Naive thymus-derived CD4-positive, alpha-beta T cell (primary cell): Measurements from ENCODE around the gene DNAJC25. TPM values are rescaled to one million over a fixed set of nuclear protein-coding genes. Genes with fewer than 3 reads are reported as not detected.
A peak's percentile ranks its signal among the peaks of the same experiment; 100 is the strongest.

ENCODE experiments used
- ATAC-seq: fragments of 150-1000 bp; cut with Tn5 transposase; 2 replicates; pipeline ENCODE4 v1.10.0; 2021; ENCODE audit warnings: mild to moderate bottlenecking, moderate library complexity
- CTCF ChIA-PET: fragments of 350-600 bp; sonication (Branson Sonifier 250); formaldehyde crosslinking; loops from one replicate; lab custom pipeline; 2021; ENCODE audit warnings: antibody characterized with exemption; lab: Charles Lee
- POLR2A ChIA-PET: fragments of 350-600 bp; sonication (Branson Sonifier 250); formaldehyde crosslinking; loops from one replicate; lab custom pipeline; 2021; ENCODE audit warnings: antibody characterized with exemption, inconsistent platforms; lab: Charles Lee
- DNase-seq, 9 donors: peaks; one replicate each; pipeline versions ENCODE4 v3.0.0 to v3.0.0-alpha.2; 2020 to 2022; ENCODE audit warnings: mixed read lengths in 1 of 9
- H3K27ac ChIP-seq: one replicate; pipeline ENCODE4 v1.7.0; 2013; ENCODE audit warnings: mild to moderate bottlenecking, low read depth, low read length, moderate library complexity
- H3K27me3 ChIP-seq, 2 donors: one replicate each; pipeline ENCODE4 v1.7.0; 2013; ENCODE audit warnings: low read length in 2 of 2, mild to moderate bottlenecking in 2 of 2, moderate library complexity in 2 of 2; ENCODE audit not compliant: control insufficient read depth in 2 of 2, insufficient read depth in 2 of 2
- H3K36me3 ChIP-seq, 3 experiments: 1 replicate in 2 of 3; 2 replicates in 1 of 3; pipeline ENCODE4 v1.7.0; 2013; ENCODE audit warnings: low read length in 3 of 3, mild to moderate bottlenecking in 3 of 3, moderate library complexity in 1 of 3; ENCODE audit not compliant: insufficient read depth in 3 of 3, control insufficient read depth in 2 of 3
- H3K4me1 ChIP-seq, 2 donors: one replicate each; pipeline ENCODE4 v1.7.0; 2013; ENCODE audit warnings: low read length in 2 of 2, mild to moderate bottlenecking in 2 of 2, moderate library complexity in 1 of 2; ENCODE audit not compliant: control insufficient read depth in 2 of 2, insufficient read depth in 2 of 2
- H3K4me3 ChIP-seq: 2 replicates; pipeline ENCODE4 v1.7.0; 2013; ENCODE audit warnings: mild to moderate bottlenecking, low read length
- H3K9me3 ChIP-seq, 3 experiments: 1 replicate in 2 of 3; 2 replicates in 1 of 3; pipeline ENCODE4 v1.7.0; 2013; ENCODE audit warnings: low read length in 3 of 3; ENCODE audit not compliant: control insufficient read depth in 2 of 3
- H3K27ac Mint-ChIP-seq, 9 donors: one replicate each; pipeline ENCODE4 v1.8.0; 2020 to 2022; ENCODE audit warnings: mixed read lengths in 9 of 9, mild to moderate bottlenecking in 8 of 9, moderate library complexity in 5 of 9, inconsistent platforms in 2 of 9
- H3K27me3 Mint-ChIP-seq, 5 donors: one replicate each; pipeline ENCODE4 v1.8.0; 2021 to 2022; ENCODE audit warnings: mixed read lengths in 5 of 5, mild to moderate bottlenecking in 1 of 5
- H3K36me3 Mint-ChIP-seq, 5 donors: one replicate each; pipeline ENCODE4 v1.8.0; 2020 to 2022; ENCODE audit warnings: mixed read lengths in 5 of 5, mild to moderate bottlenecking in 3 of 5, inconsistent platforms in 1 of 5
- H3K4me1 Mint-ChIP-seq, 7 donors: one replicate each; pipeline ENCODE4 v1.8.0; 2020 to 2022; ENCODE audit warnings: mixed read lengths in 7 of 7, mild to moderate bottlenecking in 3 of 7, inconsistent platforms in 1 of 7
- H3K4me3 Mint-ChIP-seq, 10 donors: one replicate each; pipeline ENCODE4 v1.8.0; 2020 to 2022; ENCODE audit warnings: mild to moderate bottlenecking in 10 of 10, mixed read lengths in 10 of 10, moderate library complexity in 6 of 10, inconsistent platforms in 2 of 10
- H3K9me3 Mint-ChIP-seq, 11 donors: one replicate each; pipeline ENCODE4 v1.8.0; 2020 to 2022; ENCODE audit warnings: mixed read lengths in 11 of 11, mild to moderate bottlenecking in 4 of 11, inconsistent platforms in 1 of 11, moderate library complexity in 1 of 11
- intact Hi-C, 2 donors: fragments of 100-400 bp; cut with micrococcal nuclease; formaldehyde crosslinking; loops; one replicate each; pipeline ENCODE4 v1.15.1; 2023
- polyA plus RNA-seq, 2 donors: library from polyadenylated mRNA; unstranded; fragments of 300-500 nt; fragmentation: Illumina TruSeq; gene quantifications; one replicate each; pipeline ENCODE4 v1.2.3, GENCODE V29; 2021
- total RNA-seq, 6 experiments: library from RNA in 5 of 6; stranded (reverse) in 5 of 6; gene quantifications; 1 replicate in 5 of 6; 2 replicates in 1 of 6; pipeline ENCODE4 v1.2.3 and lab custom pipeline; 2021 to 2026

Gene DNAJC25
- total RNA-seq = 1 to 10 TPM; 4.0 to 6.0 (median 5.2) TPM
- 1 to 10 TPM; 1.7 to 1.9 TPM for polyA plus RNA-seq
- 7.3 reads per million, percentile 30 among the genes with 10 or more reads in this experiment for total RNA-seq (lab: John Stamatoyannopoulos, UW)

DNA sequence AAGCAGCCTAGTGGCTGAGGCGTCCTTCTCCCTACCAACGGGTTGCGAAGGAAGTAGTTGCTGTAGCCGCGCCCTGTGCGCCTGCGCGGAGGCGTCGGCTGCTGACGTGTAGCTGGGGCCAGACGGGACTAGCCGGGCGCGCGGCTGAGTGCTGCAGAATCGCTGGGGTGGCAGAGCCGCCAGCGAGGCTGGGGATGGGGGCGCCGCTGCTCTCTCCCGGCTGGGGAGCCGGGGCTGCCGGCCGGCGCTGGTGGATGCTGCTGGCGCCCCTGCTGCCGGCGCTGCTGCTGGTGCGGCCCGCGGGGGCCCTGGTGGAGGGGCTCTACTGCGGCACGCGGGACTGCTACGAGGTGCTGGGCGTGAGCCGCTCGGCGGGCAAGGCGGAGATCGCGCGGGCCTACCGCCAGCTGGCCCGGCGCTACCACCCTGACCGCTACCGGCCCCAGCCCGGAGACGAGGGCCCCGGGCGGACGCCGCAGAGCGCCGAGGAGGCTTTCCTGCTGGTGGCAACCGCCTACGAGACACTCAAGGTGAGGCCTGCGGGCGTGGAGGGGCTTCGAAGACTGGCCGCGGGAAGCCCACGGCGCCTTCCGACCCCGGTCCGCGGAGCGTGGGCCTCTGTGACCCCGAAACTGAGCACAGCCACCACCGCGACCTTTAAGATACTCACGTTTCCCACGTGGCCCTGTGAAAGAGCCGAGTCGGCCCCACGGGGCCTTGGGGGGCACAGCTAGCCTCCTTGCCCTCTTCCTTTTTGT is at the start of gene DNAJC25:
Gene DNAJC25, plus strand, starts transcription at position 121 of the 758 bp plus-strand sequence. Its CDS starts 74 bp downstream, at position 195.
- H3K27ac ChIP-seq = peak within 1 kb of the TSS; percentile 83
- Mint-ChIP-seq H3K27ac (peak within 1 kb of the TSS; percentile 78 to 95 (median 89)), H3K9me3 (peaks cover 0 to 2% (median 0%) of the 10 kb centered on the region in 11 donors), H3K4me3 (peak within 1 kb of the TSS; percentile 81 to 99 (median 94)), H3K36me3 (peaks cover 0 to 7% (median 6%) of the 10 kb centered on the region in 5 donors), H3K4me1 (peaks cover 29 to 57% (median 47%) of the 10 kb centered on the region in 7 donors), H3K27me3 (no peaks in the 10 kb centered on the region)
- H3K4me1 ChIP-seq = peaks cover 14 to 21% of the 10 kb centered on the region in 2 donors
- DNase-seq = peak; percentile 94 to 98 (median 97)
- H3K9me3 ChIP-seq = no peaks in the 10 kb centered on the region
- ChIA-PET POLR2A (interaction anchor here (0.6 to 1.9 kb wide), 15 partner anchors 20 to 1644 kb away, joined by 3 to 11 read pairs (median 3); partner anchors contain the start of genes CDC26, ECPAS, GNG10 and SNX30), CTCF (interaction anchor here (0.6 kb wide), 1 partner anchor 125 kb away, joined by 3 read pairs; no protein-coding TSS in a partner anchor)
- H3K36me3 ChIP-seq = no peaks in the 10 kb centered on the region
- H3K27me3 ChIP-seq = no peaks in the 10 kb centered on the region
- ATAC-seq = peak; percentile 97
- intact Hi-C loops = loop anchor here (1.0 to 10.0 kb wide), 17 partner anchors 31 to 1709 kb away; partner anchors contain the start of genes INIP (in 2 of the 2), PTBP3 (in 2 of the 2), SNX30 (in 2 of the 2) and ZNF483 (in 2 of the 2)
- peak within 1 kb of the TSS; percentile 82 for H3K4me3 ChIP-seq

- Mint-ChIP-seq H3K4me1 (no peaks in the 10 kb centered on the region), H3K9me3 (peaks cover 0 to 3% (median 0%) of the 10 kb centered on the region in 11 donors), H3K36me3 (no peaks in the 10 kb centered on the region), H3K27ac (no peak overlapping the region), H3K27me3 (peaks cover 0 to 9% (median 3%) of the 10 kb centered on the region in 5 donors), H3K4me3 (no peak overlapping the region)
- ATAC-seq (no peak), DNase-seq (no peak)
- Histone ChIP-seq H3K27me3 (no peaks in the 10 kb centered on the region), H3K27ac (no peak overlapping the region), H3K9me3 (no peaks in the 10 kb centered on the region), H3K4me1 (no peaks in the 10 kb centered on the region), H3K36me3 (no peaks in the 10 kb centered on the region), H3K4me3 (no peak overlapping the region)
- CTCF ChIA-PET = no interaction called here
- intact Hi-C loops = no loop called here
- POLR2A ChIA-PET = no interaction called here
These were observed 48.2 kb upstream of the DNAJC25 start for GRCh38 chr9:111582888-111583287.

DNA sequence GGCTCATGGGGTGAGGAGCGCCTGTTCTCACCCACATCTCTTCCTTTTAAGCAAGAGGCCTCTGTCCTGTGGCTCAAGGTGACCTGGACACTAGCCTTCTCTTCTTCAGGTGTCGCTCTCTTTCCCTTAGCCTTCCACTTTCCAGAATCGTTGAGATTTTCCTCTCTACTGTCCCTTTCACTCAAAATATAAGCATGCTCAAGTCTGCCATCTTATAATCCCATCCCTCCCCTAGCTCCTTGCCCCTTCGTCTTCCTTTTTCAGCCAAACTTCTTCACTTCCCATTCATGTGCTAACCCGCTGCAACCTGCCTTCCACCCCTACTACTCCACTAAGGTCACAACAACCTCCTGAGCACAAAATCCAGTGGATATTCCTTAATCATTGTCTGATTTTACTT is 44.8 kb upstream of the DNAJC25 start:
- no peaks in the 10 kb centered on the region for H3K4me1 ChIP-seq
- H3K36me3 Mint-ChIP-seq = no peaks in the 10 kb centered on the region
- CTCF ChIA-PET = interaction anchor here (0.6 kb wide), 1 partner anchor 104 kb away, joined by 3 read pairs; no protein-coding TSS in a partner anchor

GRCh38 chr9:111588846-111589245 is 42.3 kb upstream of the DNAJC25 start:
- H3K27me3 Mint-ChIP-seq = peaks cover 0 to 9% (median 0%) of the 10 kb centered on the region in 5 donors
- Histone ChIP-seq H3K4me1 (no peaks in the 10 kb centered on the region), H3K27ac (no peak overlapping the region), H3K4me3 (no peak overlapping the region), H3K36me3 (no peaks in the 10 kb centered on the region), H3K27me3 (no peaks in the 10 kb centered on the region), H3K9me3 (no peaks in the 10 kb centered on the region)
- CTCF ChIA-PET = interaction anchor here (0.6 kb wide), 1 partner anchor 1784 kb away, joined by 3 read pairs; no protein-coding TSS in a partner anchor
- H3K27ac Mint-ChIP-seq = no peak overlapping the region
- H3K36me3 Mint-ChIP-seq = no peaks in the 10 kb centered on the region
- H3K9me3 Mint-ChIP-seq = peaks cover 0 to 3% (median 0%) of the 10 kb centered on the region in 11 donors
- POLR2A ChIA-PET = no interaction called here
- H3K4me1 Mint-ChIP-seq = no peaks in the 10 kb centered on the region
- no peak overlapping the region for H3K4me3 Mint-ChIP-seq
- intact Hi-C loops = no loop called here
- DNase-seq (no peak), ATAC-seq (no peak)

More for the DNA sequence above, 44.8 kb upstream of the DNAJC25 start:
- H3K36me3 ChIP-seq = no peaks in the 10 kb centered on the region
- H3K27ac Mint-ChIP-seq = no peak overlapping the region
- H3K9me3 ChIP-seq = no peaks in the 10 kb centered on the region
- peaks cover 0 to 3% (median 0%) of the 10 kb centered on the region in 11 donors for H3K9me3 Mint-ChIP-seq
- H3K27me3 Mint-ChIP-seq = peaks cover 0 to 9% (median 0%) of the 10 kb centered on the region in 5 donors
- no peak overlapping the region for H3K4me3 ChIP-seq
- H3K4me1 Mint-ChIP-seq = no peaks in the 10 kb centered on the region
- no peak overlapping the region for H3K27ac ChIP-seq
- POLR2A ChIA-PET = no interaction called here
- H3K27me3 ChIP-seq = no peaks in the 10 kb centered on the region
- intact Hi-C loops = no loop called here
- H3K4me3 Mint-ChIP-seq = no peak overlapping the region
- no peak for DNase-seq
- ATAC-seq = no peak

GRCh38 chr9:111597852-111598732 is 33.0 kb upstream of the DNAJC25 start:
- no peaks in the 10 kb centered on the region for H3K36me3 ChIP-seq
- ChIA-PET POLR2A (interaction anchor here (0.7 to 1.2 kb wide), 3 partner anchors 33 to 114 kb away, joined by 3 read pairs; partner anchors contain the start of genes DNAJC25 and ECPAS), CTCF (interaction anchor here (0.6 to 2.9 kb wide), 13 partner anchors 23 to 631 kb away, joined by 3 to 16 read pairs (median 5); no protein-coding TSS in a partner anchor)
- H3K4me1 ChIP-seq = peaks cover 12 to 15% of the 10 kb centered on the region in 2 donors
- H3K36me3 Mint-ChIP-seq = peaks cover 0 to 3% (median 0%) of the 10 kb centered on the region in 5 donors
- peaks cover 0 to 9% of the 10 kb centered on the region in 2 donors for H3K27me3 ChIP-seq
- peak; percentile 40 to 77 (median 65) for DNase-seq
- H3K27ac ChIP-seq = no peak overlapping the region
- ATAC-seq = peak; percentile 82
- H3K4me3 ChIP-seq = peak overlapping the region; percentile 33
- peaks cover 13 to 29% (median 24%) of the 10 kb centered on the region in 7 donors for H3K4me1 Mint-ChIP-seq
- peak overlapping the region in 4 of 9 donors; percentile 2 to 62 (median 42) for H3K27ac Mint-ChIP-seq
- intact Hi-C loops = loop anchor here (1.0 to 10.0 kb wide), 15 partner anchors 24 to 779 kb away; partner anchors contain the start of genes DNAJC25 (in 2 of the 2), ECPAS (in 2 of the 2), GNG10 (in 1 of the 2) and ZNF483 (in 1 of the 2)
- peaks cover 0 to 1% (median 0%) of the 10 kb centered on the region in 11 donors for H3K9me3 Mint-ChIP-seq
- peak overlapping the region; percentile 77 to 94 (median 89) for H3K4me3 Mint-ChIP-seq
- no peaks in the 10 kb centered on the region for H3K9me3 ChIP-seq
- peaks cover 17 to 42% (median 29%) of the 10 kb centered on the region in 5 donors for H3K27me3 Mint-ChIP-seq
